HCT116 (cell line): ENCODE results near the gene OXCT2. TPM values are rescaled to one million over a fixed set of nuclear protein-coding genes. Genes with fewer than 3 reads are reported as not detected.

Source experiments
- ATAC-seq: fragments of 200-7000 bp; cut with Tn5 transposase; 2 replicates; pipeline ENCODE4 v1.9.1; 2020; ENCODE audit warnings: mild to moderate bottlenecking, moderate library complexity
- BruUV-seq: library from RNA; stranded (reverse); fragments of 400-500 nt; replicated peaks from 2 replicates; lab custom pipeline; 2021; lab: Mats Ljungman, UMichigan
- CTCF ChIA-PET: fragments of 300-600 bp; sonication (Branson Sonifier 250); formaldehyde crosslinking; loops from one replicate; lab custom pipeline; 2021; ENCODE audit warnings: antibody characterized with exemption; lab: Charles Lee
- POLR2A ChIA-PET: fragments of 300-600, 350-600 bp; sonication (Branson Sonifier 250); formaldehyde crosslinking; loops from one replicate; lab custom pipeline; 2021; ENCODE audit warnings: antibody characterized with exemption; lab: Charles Lee
- RAD21 ChIA-PET, 2 experiments: fragments of 300-600 bp; sonication (Branson Sonifier 250); formaldehyde crosslinking; loops; one replicate each; lab custom pipeline; 2023; ENCODE audit warnings: low total read pairs in 2 of 2; ENCODE audit not compliant: uncharacterized antibody in 2 of 2, unreplicated experiment in 2 of 2, low non-redundant PET in 1 of 2; lab: Charles Lee
- DNase-seq: peaks from one replicate; pipeline ENCODE4 v3.0.0-alpha.2; 2010; ENCODE audit warnings: low read depth, low spot score
- H2AFZ ChIP-seq: fragments of 200-600 bp; shearing (Covaris generic), sonication (generic); 2 replicates; pipeline ENCODE4 v1.6.1; 2017; ENCODE audit warnings: low read depth, mixed run types, mixed read lengths, antibody characterized with exemption, low read length; ENCODE audit not compliant: poor library complexity, severe bottlenecking
- H3K27ac ChIP-seq: 2 replicates; pipeline ENCODE4 v1.5.1; 2012; ENCODE audit warnings: low read depth, low read length
- H3K27me3 ChIP-seq: fragments of 200-600 bp; sonication (generic); 2 replicates; pipeline ENCODE4 v1.6.1; 2016; ENCODE audit warnings: mixed run types, low read length, mixed read lengths; ENCODE audit not compliant: insufficient read depth
- H3K36me3 ChIP-seq, 2 experiments: fragments of 200-500 bp in 1 of 2; fragments of 200-600 bp in 1 of 2; sonication (Bioruptor generic) in 1 of 2; sonication (generic) in 1 of 2; 2 replicates each; pipeline versions ENCODE4 v1.5.1 to v1.6.1; 2014 to 2016; ENCODE audit warnings: low read length in 2 of 2, inconsistent platforms in 1 of 2, mixed read lengths in 1 of 2, mixed run types in 1 of 2; ENCODE audit not compliant: insufficient read depth in 2 of 2, control insufficient read depth in 1 of 2
- H3K4me1 ChIP-seq, 2 experiments: fragments of 200-600 bp in 1 of 2; sonication (generic) in 1 of 2; 2 replicates each; pipeline versions ENCODE4 v1.5.1 to v1.6.1; 2012 to 2017; ENCODE audit warnings: low read length in 2 of 2, inconsistent platforms in 1 of 2, mild to moderate bottlenecking in 1 of 2, mixed read lengths in 1 of 2, mixed run types in 1 of 2, moderate library complexity in 1 of 2; ENCODE audit not compliant: insufficient read depth in 2 of 2, control insufficient read depth in 1 of 2
- H3K4me2 ChIP-seq: fragments of 200-600 bp; sonication (generic); 2 replicates; pipeline ENCODE4 v1.6.1; 2017; ENCODE audit warnings: mixed run types, low read length, mixed read lengths
- H3K4me3 ChIP-seq, 2 experiments: fragments of 200-600 bp in 1 of 2; sonication (generic) in 1 of 2; replicated peaks in 1 of 2; 2 replicates each; pipeline ENCODE4 v1.5.1; 2011 to 2016; ENCODE audit warnings: low read length in 2 of 2, control low read depth in 1 of 2, low read depth in 1 of 2, mild to moderate bottlenecking in 1 of 2, mixed read lengths in 1 of 2, mixed run types in 1 of 2
- H3K79me2 ChIP-seq: fragments of 200-600 bp; sonication (generic); 2 replicates; pipeline ENCODE4 v1.6.1; 2017; ENCODE audit warnings: mild to moderate bottlenecking, mixed run types, low read length, moderate library complexity, mixed read lengths; ENCODE audit not compliant: insufficient read depth
- H3K9ac ChIP-seq: fragments of 200-600 bp; sonication (generic); 2 replicates; pipeline ENCODE4 v1.6.1; 2016; ENCODE audit warnings: low read length, mixed read lengths
- H3K9me2 ChIP-seq: fragments of 200-600 bp; sonication (generic), shearing (Covaris generic); 2 replicates; pipeline ENCODE4 v1.6.1; 2017; ENCODE audit warnings: mixed run types, mild to moderate bottlenecking, moderate library complexity; ENCODE audit not compliant: insufficient read depth
- H3K9me3 ChIP-seq, 2 experiments: fragments of 200-500 bp in 1 of 2; fragments of 200-600 bp in 1 of 2; sonication (Bioruptor generic) in 1 of 2; sonication (generic) in 1 of 2; 2 replicates each; pipeline ENCODE4 v1.6.1; 2014 to 2017; ENCODE audit warnings: low read length in 2 of 2, mixed read lengths in 2 of 2, inconsistent platforms in 1 of 2, low read depth in 1 of 2, mild to moderate bottlenecking in 1 of 2, mixed run types in 1 of 2, moderate library complexity in 1 of 2; ENCODE audit not compliant: control insufficient read depth in 1 of 2, insufficient read depth in 1 of 2
- H4K20me1 ChIP-seq: fragments of 200-600 bp; sonication (generic), shearing (Covaris generic); 2 replicates; pipeline ENCODE4 v1.6.1; 2017; ENCODE audit warnings: mixed run types, mild to moderate bottlenecking, moderate library complexity; ENCODE audit not compliant: insufficient read depth
- CEBPB ChIP-seq: IDR thresholded peaks from 2 replicates; pipeline ENCODE4 v1.6.1; 2012; ENCODE audit warnings: low read depth
- EGR1 ChIP-seq: IDR thresholded peaks from 2 replicates; pipeline ENCODE4 v1.6.1; 2012; ENCODE audit warnings: low read depth
- ELF1 ChIP-seq: IDR thresholded peaks from 2 replicates; pipeline ENCODE4 v1.6.1; 2012; ENCODE audit warnings: low read depth, borderline replicate concordance
- EZH2 ChIP-seq: fragments of 200-600 bp; sonication (generic); IDR thresholded peaks from 2 replicates; pipeline ENCODE4 v1.6.1; 2017; ENCODE audit warnings: antibody characterized with exemption, mixed run types
- FOSL1 ChIP-seq: IDR thresholded peaks from 2 replicates; pipeline ENCODE4 v1.6.1; 2012; ENCODE audit warnings: low read depth
- POLR2A ChIP-seq: IDR thresholded peaks from 2 replicates; pipeline ENCODE4 v1.7.0; 2011; ENCODE audit warnings: borderline replicate concordance; ENCODE audit not compliant: insufficient read depth, insufficient read length; ENCODE audit errors: extremely low read depth
- RAD21 ChIP-seq: IDR thresholded peaks from 2 replicates; pipeline ENCODE4 v1.6.1; 2012; ENCODE audit warnings: low read depth, mild to moderate bottlenecking
- REST ChIP-seq: IDR thresholded peaks from 2 replicates; pipeline ENCODE4 v1.6.1; 2012; ENCODE audit warnings: low read depth
- SIN3A ChIP-seq: IDR thresholded peaks from 2 replicates; pipeline ENCODE4 v1.6.1; 2012; ENCODE audit warnings: low read depth
- SP1 ChIP-seq: IDR thresholded peaks from 2 replicates; pipeline ENCODE4 v1.6.1; 2012; ENCODE audit warnings: low read depth
- SRF ChIP-seq: IDR thresholded peaks from 2 replicates; pipeline ENCODE4 v1.6.1; 2012; ENCODE audit warnings: low read depth
- TCF7L2 ChIP-seq: IDR thresholded peaks from 2 replicates; pipeline ENCODE4 v1.7.0; 2011; ENCODE audit warnings: borderline replicate concordance, inconsistent platforms; ENCODE audit not compliant: insufficient read depth, insufficient read length; ENCODE audit errors: extremely low read depth
- intact Hi-C: fragments of 100-400 bp; cut with micrococcal nuclease; formaldehyde crosslinking; loops from 2 replicates; pipeline ENCODE4 v1.10.0; 2022
- total RNA-seq: library from RNA; stranded (reverse); gene quantifications from one replicate; pipeline ENCODE4 v1.2.1, GENCODE V29; 2021; ENCODE audit not compliant: unreplicated experiment

The OXCT2 gene
- total RNA-seq, 1 experiment from 2014 or later = 3.7 TPM

- no peak for TF ChIP-seq SRF
- no peak for TF ChIP-seq REST
Measured at GRCh38 chr1:39737546-39738169, 33.5 kb downstream of the OXCT2 start (continued).

GRCh38 chr1:39735731-39736130 is 35.4 kb downstream of the OXCT2 start:
- H3K4me2 ChIP-seq = no peak overlapping the region
- H3K27me3 ChIP-seq = peaks cover 15% of the 10 kb centered on the region
- no peak overlapping the region for H3K9ac ChIP-seq
- H4K20me1 ChIP-seq = no peaks in the 10 kb centered on the region
- ChIA-PET CTCF (no interaction called here), POLR2A (no interaction called here), RAD21 (no interaction called here)
- peaks cover 0 to under 1% of the 10 kb centered on the region in 2 experiments; a peak in 2 of 4 replicates for H3K36me3 ChIP-seq
- no peak for ATAC-seq
- BruUV-seq = no TSS peak
- no peak for DNase-seq
- H3K79me2 ChIP-seq = peaks cover 19% of the 10 kb centered on the region
- no peak overlapping the region for H2AFZ ChIP-seq
- no peak overlapping the region for H3K4me3 ChIP-seq
- no peaks in the 10 kb centered on the region for H3K9me2 ChIP-seq
- no peaks in the 10 kb centered on the region for H3K9me3 ChIP-seq
- no peak overlapping the region for H3K27ac ChIP-seq
- TF ChIP-seq TCF7L2 (no peak), EGR1 (no peak), SP1 (no peak), POLR2A (no peak), FOSL1 (no peak), EZH2 (no peak), CEBPB (no peak), SRF (no peak), SIN3A (no peak), RAD21 (no peak), ELF1 (no peak)
- H3K4me1 ChIP-seq = peaks cover 7 to 18% of the 10 kb centered on the region in 2 experiments; a peak in 3 of 4 replicates
- intact Hi-C loops = no loop called here
